Peyer's patch (tissue), 4 donors: ENCODE measurements around the gene PKMYT1. TPM values are rescaled to one million over a fixed set of nuclear protein-coding genes. Genes with fewer than 3 reads are reported as not detected.

ENCODE experiments used
- DNase-seq, 3 donors: peaks; one replicate each; pipeline ENCODE4 v3.0.0-alpha.2; 2017 to 2019
- H3K27ac ChIP-seq, 4 donors: fragments of 200-600 bp; sonication (generic); one replicate each; pipeline ENCODE4 v1.5.1; 2016 to 2019
- H3K27me3 ChIP-seq, 2 donors: fragments of 200-600 bp; sonication (generic); one replicate each; pipeline ENCODE4 v1.5.1; 2019
- H3K36me3 ChIP-seq, 3 donors: fragments of 200-600 bp; sonication (generic); one replicate each; pipeline ENCODE4 v1.5.1; 2016 to 2019
- H3K4me1 ChIP-seq, 4 donors: fragments of 200-600 bp; sonication (generic); one replicate each; pipeline ENCODE4 v1.5.1; 2016 to 2019
- H3K4me3 ChIP-seq, 4 donors: fragments of 200-600 bp; sonication (generic); 1 replicate in 3 of 4; 2 replicates in 1 of 4; pipeline ENCODE4 v1.5.1; 2016 to 2019; ENCODE audit warnings: mild to moderate bottlenecking in 1 of 4
- H3K9me3 ChIP-seq, 4 donors: fragments of 200-600 bp; sonication (generic); one replicate each; pipeline ENCODE4 v1.5.1; 2016 to 2019; ENCODE audit warnings: mild to moderate bottlenecking in 1 of 4
- POLR2A ChIP-seq, 2 donors: fragments of 450-650 bp; IDR thresholded peaks; one replicate each; pipeline ENCODE4 v1.5.1; 2017; ENCODE audit warnings: antibody characterized with exemption in 2 of 2, mild to moderate bottlenecking in 2 of 2, moderate library complexity in 2 of 2
- total RNA-seq, 4 donors: library from RNA; depleted of rRNA; stranded (reverse); fragments of >200 nt; gene quantifications; one replicate each; pipeline ENCODE4 v1.1.0, GENCODE V29; 2016
- TF ChIP-seq, protein P1 (sequence below), 6 experiments: fragments of 450-650 bp in 4 of 6; fragments of 200-600 bp in 2 of 6; sonication (generic) in 1 of 6; IDR thresholded peaks; one replicate each; pipeline ENCODE4 v1.5.1; 2017 to 2019; ENCODE audit warnings: antibody characterized with exemption in 6 of 6, mild to moderate bottlenecking in 3 of 6, moderate library complexity in 1 of 6

PKMYT1 gene
- total RNA-seq, 4 donors from 2014 or later: 4.3 to 23.9 (median 6.0) TPM

- Histone ChIP-seq H3K4me3 (peak overlapping the region in 2 of 4 donors; percentile 13 to 35), H3K9me3 (no peaks in the 10 kb centered on the region), H3K4me1 (peaks cover 0 to 4% (median 0%) of the 10 kb centered on the region in 4 donors), H3K27me3 (no peaks in the 10 kb centered on the region), H3K36me3 (peaks cover 0 to 27% (median 0%) of the 10 kb centered on the region in 3 donors), H3K27ac (no peak overlapping the region)
- DNase-seq: peak; percentile 85 to 96 (median 92)
- TF ChIP-seq POLR2A (IDR thresholded peaks at IDR 0.05): no peak
- TF ChIP-seq, protein P1, sequence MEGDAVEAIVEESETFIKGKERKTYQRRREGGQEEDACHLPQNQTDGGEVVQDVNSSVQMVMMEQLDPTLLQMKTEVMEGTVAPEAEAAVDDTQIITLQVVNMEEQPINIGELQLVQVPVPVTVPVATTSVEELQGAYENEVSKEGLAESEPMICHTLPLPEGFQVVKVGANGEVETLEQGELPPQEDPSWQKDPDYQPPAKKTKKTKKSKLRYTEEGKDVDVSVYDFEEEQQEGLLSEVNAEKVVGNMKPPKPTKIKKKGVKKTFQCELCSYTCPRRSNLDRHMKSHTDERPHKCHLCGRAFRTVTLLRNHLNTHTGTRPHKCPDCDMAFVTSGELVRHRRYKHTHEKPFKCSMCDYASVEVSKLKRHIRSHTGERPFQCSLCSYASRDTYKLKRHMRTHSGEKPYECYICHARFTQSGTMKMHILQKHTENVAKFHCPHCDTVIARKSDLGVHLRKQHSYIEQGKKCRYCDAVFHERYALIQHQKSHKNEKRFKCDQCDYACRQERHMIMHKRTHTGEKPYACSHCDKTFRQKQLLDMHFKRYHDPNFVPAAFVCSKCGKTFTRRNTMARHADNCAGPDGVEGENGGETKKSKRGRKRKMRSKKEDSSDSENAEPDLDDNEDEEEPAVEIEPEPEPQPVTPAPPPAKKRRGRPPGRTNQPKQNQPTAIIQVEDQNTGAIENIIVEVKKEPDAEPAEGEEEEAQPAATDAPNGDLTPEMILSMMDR (IDR thresholded peaks at IDR 0.05): peak; percentile 95 to 99 (median 96)
These were observed 53.1 kb downstream of the PKMYT1 start for GRCh38 chr16:2927010-2927646.

DNA sequence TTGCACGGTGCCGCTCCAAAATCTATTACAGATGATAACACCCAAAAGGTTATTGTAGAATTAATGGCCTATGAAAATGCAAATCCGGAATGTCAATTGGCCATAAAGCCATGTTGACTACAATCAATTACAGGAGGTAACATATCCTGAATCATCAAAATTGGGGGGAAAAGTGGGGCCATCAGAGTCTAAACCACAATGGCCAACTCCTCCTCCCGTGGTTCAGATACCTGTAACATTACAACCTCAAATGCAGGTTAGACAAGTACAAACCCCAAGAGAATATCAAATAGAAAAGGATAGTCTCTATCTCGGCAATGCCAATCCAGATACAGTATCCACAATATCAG is 53.6 kb downstream of the PKMYT1 start:
- Histone ChIP-seq H3K4me3 (peak overlapping the region in 2 of 4 donors; percentile 13 to 35), H3K27me3 (no peaks in the 10 kb centered on the region), H3K27ac (no peak overlapping the region), H3K9me3 (no peaks in the 10 kb centered on the region), H3K4me1 (peaks cover 0 to 4% (median 0%) of the 10 kb centered on the region in 4 donors), H3K36me3 (peaks cover 0 to 32% (median 0%) of the 10 kb centered on the region in 3 donors)
- no peak for TF ChIP-seq POLR2A (IDR thresholded peaks at IDR 0.05)
- TF ChIP-seq, protein P1 (IDR thresholded peaks at IDR 0.05): no peak
- DNase-seq: no peak

GRCh38 chr16:2925951-2926649 is 54.1 kb downstream of the PKMYT1 start:
- no peaks in the 10 kb centered on the region for H3K9me3 ChIP-seq
- no peak overlapping the region for H3K4me3 ChIP-seq
- H3K4me1 ChIP-seq: peaks cover 0 to 4% (median 0%) of the 10 kb centered on the region in 4 donors
- H3K36me3 ChIP-seq: peaks cover 0 to 35% (median 0%) of the 10 kb centered on the region in 3 donors
- TF ChIP-seq POLR2A (IDR thresholded peaks at IDR 0.05): no peak
- TF ChIP-seq, protein P1 (IDR thresholded peaks at IDR 0.05): no peak
- no peaks in the 10 kb centered on the region for H3K27me3 ChIP-seq
- DNase-seq: no peak
- H3K27ac ChIP-seq: no peak overlapping the region

GRCh38 chr16:2924901-2925755 is 55.1 kb downstream of the PKMYT1 start:
- no peak overlapping the region for H3K27ac ChIP-seq
- no peak for DNase-seq
- no peak overlapping the region for H3K4me3 ChIP-seq
- no peaks in the 10 kb centered on the region for H3K27me3 ChIP-seq
- no peaks in the 10 kb centered on the region for H3K9me3 ChIP-seq
- peaks cover 0 to 4% (median 0%) of the 10 kb centered on the region in 4 donors for H3K4me1 ChIP-seq
- TF ChIP-seq POLR2A (IDR thresholded peaks at IDR 0.05): no peak
- TF ChIP-seq, protein P1 (IDR thresholded peaks at IDR 0.05): no peak
- peaks cover 0 to 25% (median 0%) of the 10 kb centered on the region in 3 donors for H3K36me3 ChIP-seq

DNA sequence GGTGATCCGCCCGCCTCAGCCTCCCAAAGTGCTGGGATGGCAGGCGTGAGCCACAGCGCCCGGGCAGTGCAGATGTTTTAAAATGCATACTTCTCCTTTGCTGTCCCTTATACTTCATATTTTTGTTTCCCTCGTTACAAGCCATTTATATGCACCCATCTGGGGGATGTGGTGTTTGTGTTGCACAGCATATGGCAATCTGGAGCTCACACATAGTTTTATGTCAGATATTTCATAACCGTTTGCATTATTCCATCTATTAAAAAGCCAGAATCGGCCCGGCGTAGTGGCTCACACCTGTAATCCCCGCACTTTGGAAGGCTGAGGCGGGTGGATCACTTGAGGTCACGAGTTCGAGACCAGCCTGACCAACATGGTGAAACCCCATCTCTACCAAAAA is 56.8 kb downstream of the PKMYT1 start:
- H3K27me3 ChIP-seq: no peaks in the 10 kb centered on the region
- no peak overlapping the region for H3K27ac ChIP-seq
- TF ChIP-seq POLR2A (IDR thresholded peaks at IDR 0.05): no peak
- TF ChIP-seq, protein P1 (IDR thresholded peaks at IDR 0.05): no peak
- H3K36me3 ChIP-seq: peaks cover 0 to 20% (median 0%) of the 10 kb centered on the region in 3 donors
- DNase-seq: no peak
- no peak overlapping the region for H3K4me3 ChIP-seq
- no peaks in the 10 kb centered on the region for H3K9me3 ChIP-seq
- H3K4me1 ChIP-seq: peaks cover 0 to 6% (median 3%) of the 10 kb centered on the region in 4 donors
